ENCODE measurements around the gene BMP8A.

- TF ChIP-seq CTCF (IDR thresholded peaks at IDR 0.05) (no peak), REST (IDR thresholded peaks at IDR 0.05) (peak; percentile 38; the same call in 1 of the 2 replicates), RCOR1 (IDR thresholded peaks at IDR 0.05; ENCODE audit: low read depth, low read length) (no peak), NR3C1 (IDR thresholded peaks at IDR 0.05) (no peak)
These were observed at the start of gene BMP8A for GRCh38 chr1:39491146-39491921.
